H1 (cell line): ENCODE data around the gene COL4A2. TPM values are rescaled to one million over a fixed set of nuclear protein-coding genes. Genes with fewer than 3 reads are reported as not detected.

Source experiments
- CTCF ChIA-PET: fragments of 300-600 bp; sonication (Branson Sonifier 250); formaldehyde crosslinking; loops from one replicate; lab custom pipeline; 2021; ENCODE audit not compliant: partially characterized antibody; lab: Charles Lee
- POLR2A ChIA-PET: fragments of 300-600 bp; sonication (Branson Sonifier 250); formaldehyde crosslinking; loops from one replicate; lab custom pipeline; 2021; ENCODE audit warnings: inconsistent platforms; ENCODE audit not compliant: partially characterized antibody; lab: Charles Lee
- DNase-seq, 2 experiments: peaks; one replicate each; pipeline versions ENCODE4 v3.0.0 to v3.0.0-alpha.2; 2010 to 2022; ENCODE audit warnings: low spot score in 2 of 2, low read depth in 1 of 2, mixed read lengths in 1 of 2
- FAIRE-seq: peaks from 2 replicates; lab custom pipeline; 2011; peaks lifted over from hg19 to GRCh38; lab: Jason Lieb, UNC
- H2AFZ ChIP-seq: 2 replicates; pipeline ENCODE4 v1.8.1; 2012; ENCODE audit warnings: low read length, inconsistent platforms
- H2AK5ac ChIP-seq: 2 replicates; pipeline ENCODE4 v1.6.1; 2013; ENCODE audit warnings: low read depth, low read length
- H2BK120ac ChIP-seq: replicated peaks from 2 replicates; pipeline ENCODE3; 2013; ENCODE audit warnings: low read depth, low read length, inconsistent platforms
- H2BK12ac ChIP-seq: 2 replicates; pipeline ENCODE4 v1.6.1; 2013; ENCODE audit warnings: low read depth, low read length
- H2BK15ac ChIP-seq: 2 replicates; pipeline ENCODE4 v1.6.1; 2013; ENCODE audit warnings: low read length
- H2BK20ac ChIP-seq: 2 replicates; pipeline ENCODE4 v1.6.1; 2013; ENCODE audit warnings: low read length
- H2BK5ac ChIP-seq: 2 replicates; pipeline ENCODE4 v1.6.1; 2013; ENCODE audit warnings: low read depth, low read length
- H3K14ac ChIP-seq: 2 replicates; pipeline ENCODE4 v1.6.1; 2013; ENCODE audit warnings: inconsistent platforms; ENCODE audit not compliant: insufficient read length
- H3K18ac ChIP-seq: 2 replicates; pipeline ENCODE4 v1.6.1; 2013; ENCODE audit warnings: low read length; ENCODE audit errors: extremely low read depth
- H3K23ac ChIP-seq: 2 replicates; pipeline ENCODE4 v1.6.1; 2013; ENCODE audit warnings: inconsistent platforms; ENCODE audit not compliant: insufficient read length
- H3K23me2 ChIP-seq: 2 replicates; pipeline ENCODE4 v1.6.1; 2013; ENCODE audit warnings: low read depth, low read length
- H3K27ac ChIP-seq: 2 replicates; pipeline ENCODE4 v1.6.1; 2011; ENCODE audit warnings: low read depth, low read length, inconsistent platforms
- H3K27me3 ChIP-seq, 4 experiments: replicated peaks in 1 of 4; 1 replicate in 1 of 4; 2 replicates in 3 of 4; pipeline versions ENCODE4 v1.6.1 to v1.8.1; 2011 to 2013; ENCODE audit warnings: low read length in 3 of 4, mild to moderate bottlenecking in 3 of 4, inconsistent platforms in 2 of 4, mixed read lengths in 2 of 4, moderate library complexity in 1 of 4; ENCODE audit not compliant: control insufficient read depth in 3 of 4, insufficient read depth in 3 of 4; ENCODE audit errors: extremely low read depth in 1 of 4
- H3K36me3 ChIP-seq, 4 experiments: 2 replicates each; pipeline versions ENCODE4 v1.6.1 to v1.8.1; 2011 to 2013; ENCODE audit warnings: mild to moderate bottlenecking in 4 of 4, low read length in 3 of 4, moderate library complexity in 2 of 4, control low read depth in 1 of 4, inconsistent platforms in 1 of 4; ENCODE audit not compliant: insufficient read depth in 4 of 4, control insufficient read depth in 2 of 4
- H3K4ac ChIP-seq: replicated peaks from 2 replicates; pipeline ENCODE3; 2013; ENCODE audit warnings: low read length, low read depth, mixed read lengths, inconsistent platforms; ENCODE audit not compliant: insufficient read length
- H3K4me1 ChIP-seq, 4 experiments: replicated peaks in 1 of 4; 1 replicate in 1 of 4; 2 replicates in 3 of 4; pipeline versions ENCODE4 v1.6.1 to v1.8.1; 2011 to 2013; ENCODE audit warnings: low read length in 3 of 4, inconsistent platforms in 2 of 4, mixed read lengths in 1 of 4; ENCODE audit not compliant: insufficient read depth in 4 of 4, control insufficient read depth in 3 of 4
- H3K4me2 ChIP-seq, 2 experiments: 2 replicates each; pipeline versions ENCODE4 v1.6.1 to v1.8.1; 2011 to 2013; ENCODE audit warnings: low read depth in 2 of 2, low read length in 2 of 2, control low read depth in 1 of 2, inconsistent platforms in 1 of 2, mild to moderate bottlenecking in 1 of 2; ENCODE audit not compliant: insufficient read depth in 1 of 2
- H3K4me3 ChIP-seq, 4 experiments: fragments of 200-600, 300-600 bp in 1 of 4; sonication (generic), shearing (Covaris generic), sonication (Bioruptor Twin) in 1 of 4; 2 replicates each; pipeline versions ENCODE4 v1.5.1 to v1.8.1; 2011 to 2016; ENCODE audit warnings: low read length in 4 of 4, low read depth in 3 of 4, control low read depth in 2 of 4, inconsistent platforms in 2 of 4, mild to moderate bottlenecking in 2 of 4, mixed read lengths in 1 of 4, moderate library complexity in 1 of 4; ENCODE audit not compliant: insufficient read depth in 2 of 4; ENCODE audit errors: extremely low read depth in 1 of 4
- H3K56ac ChIP-seq: replicated peaks from 2 replicates; pipeline ENCODE3; 2013; ENCODE audit warnings: low read depth, mild to moderate bottlenecking, mixed read lengths, low read length, inconsistent platforms; ENCODE audit not compliant: insufficient read length
- H3K79me1 ChIP-seq: 2 replicates; pipeline ENCODE4 v1.6.1; 2013; ENCODE audit warnings: low read depth, low read length, control low read depth
- H3K79me2 ChIP-seq, 2 experiments: 2 replicates each; pipeline versions ENCODE4 v1.6.1 to v1.8.1; 2012 to 2013; ENCODE audit warnings: low read length in 2 of 2, mild to moderate bottlenecking in 2 of 2, inconsistent platforms in 1 of 2; ENCODE audit not compliant: insufficient read depth in 2 of 2, control insufficient read depth in 1 of 2
- H3K9ac ChIP-seq, 4 experiments: replicated peaks in 1 of 4; 1 replicate in 1 of 4; 2 replicates in 3 of 4; pipeline versions ENCODE4 v1.6.1 to v1.8.1; 2011 to 2013; ENCODE audit warnings: low read depth in 3 of 4, low read length in 3 of 4, control low read depth in 2 of 4, mild to moderate bottlenecking in 2 of 4, moderate library complexity in 2 of 4, inconsistent platforms in 1 of 4; ENCODE audit errors: extremely low read depth in 1 of 4
- H3K9me3 ChIP-seq, 2 experiments: 2 replicates each; pipeline versions ENCODE4 v1.6.1 to v1.8.1; 2012 to 2013; ENCODE audit warnings: mild to moderate bottlenecking in 2 of 2, moderate library complexity in 2 of 2, control low read depth in 1 of 2, inconsistent platforms in 1 of 2, low read depth in 1 of 2, low read length in 1 of 2, mixed read lengths in 1 of 2; ENCODE audit not compliant: insufficient read depth in 2 of 2
- H4K20me1 ChIP-seq, 2 experiments: replicated peaks in 1 of 2; 2 replicates each; pipeline versions ENCODE3 to v1.8.1; 2011 to 2013; ENCODE audit warnings: inconsistent platforms in 2 of 2, low read length in 2 of 2, mild to moderate bottlenecking in 1 of 2; ENCODE audit not compliant: insufficient read depth in 2 of 2, control insufficient read depth in 1 of 2
- H4K5ac ChIP-seq: 2 replicates; pipeline ENCODE4 v1.6.1; 2013; ENCODE audit warnings: low read length, low read depth, mixed read lengths, inconsistent platforms; ENCODE audit not compliant: insufficient read length
- H4K8ac ChIP-seq: 2 replicates; pipeline ENCODE4 v1.8.0; 2013; ENCODE audit warnings: mild to moderate bottlenecking, moderate library complexity, low read length, inconsistent platforms; ENCODE audit not compliant: insufficient read depth; ENCODE audit errors: extremely low read depth
- H4K91ac ChIP-seq: replicated peaks from 2 replicates; pipeline ENCODE3; 2013; ENCODE audit warnings: low read length, mixed read lengths, inconsistent platforms; ENCODE audit not compliant: insufficient read length
- BRCA1 ChIP-seq: IDR thresholded peaks from 2 replicates; pipeline ENCODE4 v1.6.1; 2012; ENCODE audit warnings: low read depth, low read length, improper control_type of control experiment
- CHD2 ChIP-seq: IDR thresholded peaks from 2 replicates; pipeline ENCODE4 v1.6.1; 2012; ENCODE audit warnings: low read length, improper control_type of control experiment
- CREB1 ChIP-seq: IDR thresholded peaks from 2 replicates; pipeline ENCODE4 v1.6.1; 2012; ENCODE audit warnings: inconsistent platforms
- GTF2F1 ChIP-seq: IDR thresholded peaks from 2 replicates; pipeline ENCODE4 v1.6.1; 2012; ENCODE audit warnings: low read depth, low read length, improper control_type of control experiment, borderline replicate concordance
- HDAC6 ChIP-seq: IDR thresholded peaks from one replicate; pipeline ENCODE4 v1.7.1; 2012; ENCODE audit warnings: low read depth, mild to moderate bottlenecking, inconsistent platforms, low read length, moderate library complexity
- KDM1A ChIP-seq: fragments of 200-600, 300-600 bp; sonication (generic); IDR thresholded peaks from 2 replicates; pipeline ENCODE4 v1.7.1; 2016; ENCODE audit warnings: mild to moderate bottlenecking, low read length, borderline replicate concordance
- RAD21 ChIP-seq, 2 experiments: IDR thresholded peaks in 1 of 2; conservative IDR thresholded peaks in 1 of 2; 2 replicates each; pipeline ENCODE4 v1.6.1; 2011; ENCODE audit warnings: low read depth in 2 of 2, low read length in 2 of 2, improper control_type of control experiment in 1 of 2, inconsistent platforms in 1 of 2, mild to moderate bottlenecking in 1 of 2, moderate library complexity in 1 of 2
- SUZ12 ChIP-seq: fragments of 200-600 bp; sonication (generic); IDR thresholded peaks from 2 replicates; pipeline ENCODE4 v1.6.1; 2012; ENCODE audit warnings: mild to moderate bottlenecking, inconsistent platforms, low read length, moderate library complexity, mixed read lengths
- TAF7 ChIP-seq: optimal IDR thresholded peaks from 2 replicates; pipeline ENCODE3; 2011; ENCODE audit warnings: low read depth, mild to moderate bottlenecking, inconsistent platforms, low read length, moderate library complexity, borderline replicate concordance
- TEAD4 ChIP-seq: IDR thresholded peaks from 2 replicates; pipeline ENCODE4 v1.6.1; 2012; ENCODE audit warnings: low read depth, low read length, inconsistent platforms, mixed read lengths
- WGBS, 2 experiments: shearing (Covaris generic) in 1 of 2; methylation state at CpG; one replicate each; pipeline versions ENCODE4 v1.1.6 to v1.1.7; 2013 to 2015; ENCODE audit warnings: low lambda C conversion rate in 2 of 2, mixed read lengths in 2 of 2, inconsistent platforms in 1 of 2, low coverage in 1 of 2, missing lambda C conversion rate in 1 of 2; ENCODE audit not compliant: insufficient replicate concordance in 2 of 2, insufficient coverage in 1 of 2, insufficient read length in 1 of 2; ENCODE audit errors: extremely low coverage in 1 of 2, missing lambda C conversion rate in 1 of 2; 5-methylcytosine and 5-hydroxymethylcytosine counted together
- polyA plus RNA-seq, 7 experiments: library from polyadenylated mRNA; depleted of rRNA in 3 of 7; stranded (reverse) in 5 of 7; unstranded in 2 of 7; fragments of >200 nt in 5 of 7; fragments of 200-250 nt in 2 of 7; gene quantifications; 1 replicate in 5 of 7; 2 replicates in 1 of 7; 4 replicates in 1 of 7; pipeline versions ENCODE4 v1.2.1 to v1.2.3, GENCODE V29; 2011 to 2013; ENCODE audit warnings: missing spikeins in 2 of 7, mixed read lengths in 2 of 7
- total RNA-seq: library from RNA; stranded (reverse); fragmentation: NEBNext Ultra II Directional; extraction: Animal tissue kit (Norgen Biotek cat#: 25700); gene quantifications from 2 replicates; pipeline ENCODE4 v1.2.1, GENCODE V29; 2021
- TF ChIP-seq, protein P1 (sequence below): IDR thresholded peaks from 2 replicates; pipeline ENCODE4 v1.6.1; 2012; ENCODE audit warnings: low read length, inconsistent platforms

COL4A2 gene
- total and polyA plus RNA-seq, 2 of the 8 experiments (the other 6 are each of a cell fraction or from before 2014, with no cell fraction given), result 80.4 to 87.3 TPM

GRCh38 chr13:110391273-110391672 lies 84.2 kb downstream of the COL4A2 start:
- no peak overlapping the region for H2BK12ac ChIP-seq
- H2BK20ac ChIP-seq, result no peak overlapping the region
- no peak overlapping the region for H4K91ac ChIP-seq
- H3K27me3 ChIP-seq, result no peaks in the 10 kb centered on the region
- H3K23ac ChIP-seq, result no peak overlapping the region
- H3K36me3 ChIP-seq, result no peaks in the 10 kb centered on the region
- no peak overlapping the region for H2AK5ac ChIP-seq
- peaks cover 0 to 15% (median 4%) of the 10 kb centered on the region in 4 experiments; a peak in 4 of 7 replicates for H3K4me1 ChIP-seq
- no peak overlapping the region for H4K5ac ChIP-seq
- no peaks in the 10 kb centered on the region for H4K20me1 ChIP-seq
- no peak overlapping the region for H4K8ac ChIP-seq
- H3K56ac ChIP-seq, result no peak overlapping the region
- no peak overlapping the region for H2BK5ac ChIP-seq
- no peak overlapping the region for H3K4ac ChIP-seq
- no peak overlapping the region for H3K4me3 ChIP-seq
- TF ChIP-seq TAF7, result no peak
- TF ChIP-seq GTF2F1, result no peak
- no peak for TF ChIP-seq CREB1
- TF ChIP-seq, protein P1, sequence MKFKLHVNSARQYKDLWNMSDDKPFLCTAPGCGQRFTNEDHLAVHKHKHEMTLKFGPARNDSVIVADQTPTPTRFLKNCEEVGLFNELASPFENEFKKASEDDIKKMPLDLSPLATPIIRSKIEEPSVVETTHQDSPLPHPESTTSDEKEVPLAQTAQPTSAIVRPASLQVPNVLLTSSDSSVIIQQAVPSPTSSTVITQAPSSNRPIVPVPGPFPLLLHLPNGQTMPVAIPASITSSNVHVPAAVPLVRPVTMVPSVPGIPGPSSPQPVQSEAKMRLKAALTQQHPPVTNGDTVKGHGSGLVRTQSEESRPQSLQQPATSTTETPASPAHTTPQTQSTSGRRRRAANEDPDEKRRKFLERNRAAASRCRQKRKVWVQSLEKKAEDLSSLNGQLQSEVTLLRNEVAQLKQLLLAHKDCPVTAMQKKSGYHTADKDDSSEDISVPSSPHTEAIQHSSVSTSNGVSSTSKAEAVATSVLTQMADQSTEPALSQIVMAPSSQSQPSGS, result no peak
- TF ChIP-seq TEAD4, result no peak
- TF ChIP-seq HDAC6, result no peak
- TF ChIP-seq CHD2, result no peak
- TF ChIP-seq BRCA1, result no peak
- no peak for TF ChIP-seq KDM1A
- TF ChIP-seq SUZ12, result no peak
- no peak for TF ChIP-seq RAD21 (IDR thresholded peaks at IDR 0.05 in 1 of 2, conservative IDR thresholded peaks at IDR 0.05 in 1 of 2; ENCODE audit: low read depth in 2 of 2, low read length in 2 of 2)
- H3K18ac ChIP-seq, result no peak overlapping the region
- H3K79me1 ChIP-seq, result peaks cover 4% of the 10 kb centered on the region; the same call in 1 of the 2 replicates
- H3K79me2 ChIP-seq, result no peaks in the 10 kb centered on the region
- POLR2A ChIA-PET, result no interaction called here
- H2AFZ ChIP-seq, result no peak overlapping the region
- CTCF ChIA-PET, result no interaction called here
- no peak overlapping the region for H3K9ac ChIP-seq
- no peak overlapping the region for H3K27ac ChIP-seq
- no peak overlapping the region for H2BK15ac ChIP-seq
- no peaks in the 10 kb centered on the region for H3K9me3 ChIP-seq
- WGBS, 2 experiments, result 86% methylated on average over 6 of the region's 6 CpGs; no CpG with 5 or more reads in 1 of the 2 experiments
- H3K4me2 ChIP-seq, result no peak overlapping the region
- no peak overlapping the region for H2BK120ac ChIP-seq
- DNase-seq, result no peak
- H3K23me2 ChIP-seq, result no peaks in the 10 kb centered on the region
- no peak overlapping the region for H3K14ac ChIP-seq
- no peak for FAIRE-seq
